Epithelial cell of prostate (primary cell): ENCODE measurements around the gene ZNF429.
"Not testable (repeated sequence)": the region's sequence is repeated elsewhere in the genome, so short reads cannot be mapped to it uniquely, and the experiment has no call there.

Experiments used
- DNase-seq: peaks from one replicate; pipeline ENCODE4 v3.0.0-alpha.2; 2011; ENCODE audit warnings: low read depth, low spot score
- H3K27ac ChIP-seq: fragments of 450-650 bp; 2 replicates; pipeline ENCODE4 v1.5.1; 2017; ENCODE audit warnings: mild to moderate bottlenecking

ZNF429 gene

GRCh38 chr19:21587549-21587948, 82.1 kb downstream of the ZNF429 start:
- H3K27ac ChIP-seq, result no peak overlapping the region
- no peak for DNase-seq

GRCh38 chr19:21588065-21588601, 82.7 kb downstream of the ZNF429 start:
- DNase-seq, result no peak
- no peak overlapping the region for H3K27ac ChIP-seq

- H3K27ac ChIP-seq, result no peak overlapping the region
Measured at GRCh38 chr19:21590867-21591266, 85.5 kb downstream of the ZNF429 start.

GRCh38 chr19:21593008-21593481, 87.6 kb downstream of the ZNF429 start:
- DNase-seq, result no peak
- no peak overlapping the region for H3K27ac ChIP-seq

More at GRCh38 chr19:21590867-21591266, 85.5 kb downstream of the ZNF429 start:
- no peak for DNase-seq

GRCh38 chr19:21593502-21593901, 88.1 kb downstream of the ZNF429 start:
- H3K27ac ChIP-seq, result no peak overlapping the region
- DNase-seq, result no peak

GRCh38 chr19:21593934-21594820, 88.8 kb downstream of the ZNF429 start:
- no peak overlapping the region for H3K27ac ChIP-seq
- DNase-seq, result no peak

GRCh38 chr19:21595185-21595584, 89.8 kb downstream of the ZNF429 start:
- H3K27ac ChIP-seq, result no peak overlapping the region

GRCh38 chr19:21602082-21602658, 96.8 kb downstream of the ZNF429 start:
- DNase-seq, result no peak

More at GRCh38 chr19:21595185-21595584, 89.8 kb downstream of the ZNF429 start:
- no peak for DNase-seq

GRCh38 chr19:21602659-21603430, 97.4 kb downstream of the ZNF429 start:
- not testable (repeated sequence) for DNase-seq, H3K27ac ChIP-seq

More at GRCh38 chr19:21602082-21602658, 96.8 kb downstream of the ZNF429 start:
- H3K27ac ChIP-seq, result no peak overlapping the region

GRCh38 chr19:21603431-21604231, 98.2 kb downstream of the ZNF429 start:
- DNase-seq, result no peak
- H3K27ac ChIP-seq, result no peak overlapping the region

- no peak overlapping the region for H3K27ac ChIP-seq
- no peak for DNase-seq
Measured at GRCh38 chr19:21604351-21604926, 99.0 kb downstream of the ZNF429 start.
